K562 (cell line): Measurements from ENCODE around the gene LAMA5. TPM values are rescaled to one million over a fixed set of nuclear protein-coding genes. Genes with fewer than 3 reads are reported as not detected.
A peak's percentile ranks its signal among the peaks of the same experiment; 100 is the strongest.

ENCODE experiments used
- BACH1 ChIP-seq: fragments of 200-800 bp; sonication (Bioruptor generic); IDR thresholded peaks from 2 replicates; pipeline ENCODE4 v1.6.1; 2016; ENCODE audit warnings: missing genetic modification characterization, missing compliant biosample characterization
- COPS2 ChIP-seq: fragments of 450-650 bp; conservative IDR thresholded peaks from 2 replicates; pipeline ENCODE4 v1.6.1; 2016; ENCODE audit warnings: mild to moderate bottlenecking, moderate library complexity
- ESRRA ChIP-seq: fragments of 450-650 bp; IDR thresholded peaks from 2 replicates; pipeline ENCODE4 v1.6.1; 2014; ENCODE audit warnings: low read depth, mild to moderate bottlenecking, moderate library complexity, borderline replicate concordance
- HDAC1 ChIP-seq, 2 experiments: fragments of 450-650 bp; IDR thresholded peaks; 2 replicates each; pipeline ENCODE4 v1.6.1; 2016 to 2017; ENCODE audit warnings: inconsistent platforms in 1 of 2, mild to moderate bottlenecking in 1 of 2, moderate library complexity in 1 of 2
- NR3C1 ChIP-seq: sonication (generic); formaldehyde crosslinking; IDR thresholded peaks from 2 replicates; pipeline ENCODE4 v1.8.1; 2022; ENCODE audit warnings: missing genetic modification reagents
- PURB ChIP-seq: sonication (generic); formaldehyde crosslinking; IDR thresholded peaks from 2 replicates; pipeline ENCODE4 v1.9.0; 2021; ENCODE audit warnings: low read depth, mild to moderate bottlenecking, missing genetic modification reagents
- RBFOX2 ChIP-seq: fragments of 200-400 bp; formaldehyde crosslinking; IDR thresholded peaks from 2 replicates; pipeline ENCODE4 v1.6.1; 2017; ENCODE audit warnings: low read depth, mild to moderate bottlenecking, low read length, moderate library complexity
- RBM22 ChIP-seq: fragments of 200-400 bp; formaldehyde crosslinking; IDR thresholded peaks from 2 replicates; pipeline ENCODE4 v1.6.1; 2018; ENCODE audit warnings: low read length, low read depth; ENCODE audit not compliant: poor library complexity, severe bottlenecking
- SMAD2 ChIP-seq: fragments of 150-350 bp; IDR thresholded peaks from 2 replicates; pipeline ENCODE4 v1.6.1; 2014; ENCODE audit warnings: low read depth, mild to moderate bottlenecking, low read length
- polyA plus RNA-seq, 8 experiments: library from polyadenylated mRNA; depleted of rRNA in 4 of 8; stranded (reverse) in 5 of 8; unstranded in 3 of 8; fragments of >200 nt; fragmentation: Nextera tagmentation in 2 of 8; fragmentation: Illumina TruSeq in 1 of 8; extraction: Ambion mirVana in 2 of 8; extraction: Trizol in 1 of 8; gene quantifications; 2 replicates each; pipeline versions ENCODE4 v1.2.1 to v1.2.3, GENCODE V29; 2011 to 2014; ENCODE audit warnings: inconsistent platforms in 1 of 8, missing spikeins in 1 of 8
- total RNA-seq, 7 experiments: library from RNA; depleted of rRNA in 6 of 7; stranded (reverse); fragments of >200 nt in 6 of 7; fragmentation: Illumina TruSeq in 2 of 7; extraction: Trizol in 2 of 7; gene quantifications; 2 replicates each; pipeline versions ENCODE4 v1.2.1 to v1.2.3, GENCODE V29; 2011 to 2021; ENCODE audit warnings: low replicate concordance in 1 of 7
- TF ChIP-seq, protein P1 (sequence below): sonication (generic); formaldehyde crosslinking; IDR thresholded peaks from 2 replicates; pipeline ENCODE4 v1.8.0; 2023; ENCODE audit warnings: mild to moderate bottlenecking, missing genetic modification reagents
- TF ChIP-seq, protein P2 (sequence below): fragments of 450-650 bp; IDR thresholded peaks from 2 replicates; pipeline ENCODE4 v1.6.1; 2016; ENCODE audit warnings: low read depth
- TF ChIP-seq, protein P3 (sequence below): sonication (generic); formaldehyde crosslinking; IDR thresholded peaks from 2 replicates; pipeline ENCODE4 v1.8.0; 2022; ENCODE audit warnings: mild to moderate bottlenecking, missing genetic modification reagents
- TF ChIP-seq, protein P4 (sequence below): fragments of 450-650 bp; IDR thresholded peaks from 2 replicates; pipeline ENCODE4 v1.6.1; 2014; ENCODE audit warnings: low read depth, mild to moderate bottlenecking, moderate library complexity, borderline replicate concordance
- TF ChIP-seq, protein P5 (sequence below): sonication (generic); formaldehyde crosslinking; IDR thresholded peaks from 2 replicates; pipeline ENCODE4 v1.8.1; 2022; ENCODE audit warnings: missing genetic modification reagents

Gene LAMA5
- total and polyA plus RNA-seq, 9 of the 15 experiments (the other 6 are each of a cell fraction or from before 2014, with no cell fraction given), result 0.31 to 101 (median 7.8) TPM

DNA sequence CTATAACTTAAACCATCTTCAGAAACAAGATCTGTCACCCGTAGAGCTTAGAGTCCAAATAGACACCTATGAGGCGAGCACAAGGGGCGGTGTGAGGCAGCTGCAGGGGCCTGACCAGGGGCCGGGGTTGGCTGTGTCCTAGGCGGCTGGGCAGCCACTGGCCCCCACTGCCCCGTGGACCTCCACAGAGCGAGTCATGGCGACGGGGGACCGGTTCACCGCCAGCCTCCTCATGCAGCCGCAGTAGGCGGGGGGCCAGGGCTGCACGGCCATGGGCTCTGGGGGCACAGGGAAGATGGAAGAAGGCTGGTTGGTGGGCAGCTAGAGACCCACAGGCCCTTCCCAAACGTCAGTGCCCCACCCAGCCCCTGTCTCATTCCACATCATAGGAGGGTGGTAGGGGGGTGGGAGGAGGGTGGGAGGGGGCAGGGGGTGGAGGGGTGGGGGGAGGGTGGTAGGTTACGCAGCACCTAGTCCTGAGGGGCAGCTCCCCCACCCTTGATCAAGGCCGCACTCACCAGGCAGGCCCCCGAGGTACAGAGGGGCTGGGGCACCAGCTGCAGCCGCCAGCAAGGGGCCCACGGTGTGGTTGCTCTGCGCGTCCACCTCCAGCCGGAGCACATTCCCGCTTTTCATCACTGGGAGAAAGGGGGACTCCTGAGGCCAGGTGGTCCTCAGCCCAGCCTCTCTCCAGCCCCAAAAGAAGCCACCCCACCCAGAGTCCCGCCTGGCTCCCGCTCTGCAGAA, 57.7 kb downstream of the LAMA5 start (continued):
- TF ChIP-seq, protein P1, sequence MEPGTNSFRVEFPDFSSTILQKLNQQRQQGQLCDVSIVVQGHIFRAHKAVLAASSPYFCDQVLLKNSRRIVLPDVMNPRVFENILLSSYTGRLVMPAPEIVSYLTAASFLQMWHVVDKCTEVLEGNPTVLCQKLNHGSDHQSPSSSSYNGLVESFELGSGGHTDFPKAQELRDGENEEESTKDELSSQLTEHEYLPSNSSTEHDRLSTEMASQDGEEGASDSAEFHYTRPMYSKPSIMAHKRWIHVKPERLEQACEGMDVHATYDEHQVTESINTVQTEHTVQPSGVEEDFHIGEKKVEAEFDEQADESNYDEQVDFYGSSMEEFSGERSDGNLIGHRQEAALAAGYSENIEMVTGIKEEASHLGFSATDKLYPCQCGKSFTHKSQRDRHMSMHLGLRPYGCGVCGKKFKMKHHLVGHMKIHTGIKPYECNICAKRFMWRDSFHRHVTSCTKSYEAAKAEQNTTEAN (CRISPR knock-in tag), result no peak
- TF ChIP-seq, protein P2, sequence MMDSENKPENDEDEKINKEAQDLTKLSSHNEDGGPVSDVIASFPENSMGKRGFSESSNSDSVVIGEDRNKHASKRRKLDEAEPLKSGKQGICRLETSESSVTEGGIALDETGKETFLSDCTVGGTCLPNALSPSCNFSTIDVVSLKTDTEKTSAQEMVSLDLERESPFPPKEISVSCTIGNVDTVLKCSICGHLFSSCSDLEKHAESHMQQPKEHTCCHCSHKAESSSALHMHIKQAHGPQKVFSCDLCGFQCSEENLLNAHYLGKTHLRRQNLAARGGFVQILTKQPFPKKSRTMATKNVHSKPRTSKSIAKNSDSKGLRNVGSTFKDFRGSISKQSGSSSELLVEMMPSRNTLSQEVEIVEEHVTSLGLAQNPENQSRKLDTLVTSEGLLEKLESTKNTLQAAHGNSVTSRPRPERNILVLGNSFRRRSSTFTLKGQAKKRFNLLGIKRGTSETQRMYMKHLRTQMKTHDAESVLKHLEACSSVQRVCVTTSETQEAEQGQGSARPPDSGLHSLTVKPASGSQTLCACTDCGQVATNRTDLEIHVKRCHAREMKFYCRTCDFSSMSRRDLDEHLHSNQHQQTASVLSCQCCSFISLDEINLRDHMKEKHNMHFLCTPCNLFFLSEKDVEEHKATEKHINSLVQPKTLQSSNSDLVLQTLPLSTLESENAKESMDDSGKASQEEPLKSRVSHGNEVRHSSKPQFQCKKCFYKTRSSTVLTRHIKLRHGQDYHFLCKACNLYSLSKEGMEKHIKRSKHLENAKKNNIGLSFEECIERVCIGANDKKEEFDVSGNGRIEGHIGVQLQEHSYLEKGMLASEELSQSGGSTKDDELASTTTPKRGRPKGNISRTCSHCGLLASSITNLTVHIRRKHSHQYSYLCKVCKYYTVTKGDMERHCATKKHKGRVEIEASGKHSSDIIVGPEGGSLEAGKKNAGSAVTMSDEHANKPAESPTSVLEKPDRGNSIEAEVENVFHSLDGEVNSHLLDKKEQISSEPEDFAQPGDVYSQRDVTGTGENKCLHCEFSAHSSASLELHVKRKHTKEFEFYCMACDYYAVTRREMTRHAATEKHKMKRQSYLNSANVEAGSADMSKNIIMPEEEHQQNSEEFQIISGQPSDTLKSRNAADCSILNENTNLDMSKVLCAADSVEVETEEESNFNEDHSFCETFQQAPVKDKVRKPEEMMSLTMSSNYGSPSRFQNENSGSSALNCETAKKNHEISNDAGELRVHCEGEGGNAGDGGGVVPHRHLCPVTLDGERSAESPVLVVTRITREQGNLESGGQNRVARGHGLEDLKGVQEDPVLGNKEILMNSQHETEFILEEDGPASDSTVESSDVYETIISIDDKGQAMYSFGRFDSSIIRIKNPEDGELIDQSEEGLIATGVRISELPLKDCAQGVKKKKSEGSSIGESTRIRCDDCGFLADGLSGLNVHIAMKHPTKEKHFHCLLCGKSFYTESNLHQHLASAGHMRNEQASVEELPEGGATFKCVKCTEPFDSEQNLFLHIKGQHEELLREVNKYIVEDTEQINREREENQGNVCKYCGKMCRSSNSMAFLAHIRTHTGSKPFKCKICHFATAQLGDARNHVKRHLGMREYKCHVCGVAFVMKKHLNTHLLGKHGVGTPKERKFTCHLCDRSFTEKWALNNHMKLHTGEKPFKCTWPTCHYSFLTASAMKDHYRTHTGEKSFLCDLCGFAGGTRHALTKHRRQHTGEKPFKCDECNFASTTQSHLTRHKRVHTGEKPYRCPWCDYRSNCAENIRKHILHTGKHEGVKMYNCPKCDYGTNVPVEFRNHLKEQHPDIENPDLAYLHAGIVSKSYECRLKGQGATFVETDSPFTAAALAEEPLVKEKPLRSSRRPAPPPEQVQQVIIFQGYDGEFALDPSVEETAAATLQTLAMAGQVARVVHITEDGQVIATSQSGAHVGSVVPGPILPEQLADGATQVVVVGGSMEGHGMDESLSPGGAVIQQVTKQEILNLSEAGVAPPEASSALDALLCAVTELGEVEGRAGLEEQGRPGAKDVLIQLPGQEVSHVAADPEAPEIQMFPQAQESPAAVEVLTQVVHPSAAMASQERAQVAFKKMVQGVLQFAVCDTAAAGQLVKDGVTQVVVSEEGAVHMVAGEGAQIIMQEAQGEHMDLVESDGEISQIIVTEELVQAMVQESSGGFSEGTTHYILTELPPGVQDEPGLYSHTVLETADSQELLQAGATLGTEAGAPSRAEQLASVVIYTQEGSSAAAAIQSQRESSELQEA, result no peak
- TF ChIP-seq, protein P3, sequence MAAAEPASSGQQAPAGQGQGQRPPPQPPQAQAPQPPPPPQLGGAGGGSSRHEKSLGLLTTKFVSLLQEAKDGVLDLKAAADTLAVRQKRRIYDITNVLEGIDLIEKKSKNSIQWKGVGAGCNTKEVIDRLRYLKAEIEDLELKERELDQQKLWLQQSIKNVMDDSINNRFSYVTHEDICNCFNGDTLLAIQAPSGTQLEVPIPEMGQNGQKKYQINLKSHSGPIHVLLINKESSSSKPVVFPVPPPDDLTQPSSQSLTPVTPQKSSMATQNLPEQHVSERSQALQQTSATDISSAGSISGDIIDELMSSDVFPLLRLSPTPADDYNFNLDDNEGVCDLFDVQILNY (CRISPR knock-in tag), result no peak
- no peak for TF ChIP-seq NR3C1 (CRISPR knock-in tag)
- peak; percentile 3 for TF ChIP-seq RBM22
- TF ChIP-seq BACH1 (tag), result no peak
- TF ChIP-seq SMAD2, result no peak
- TF ChIP-seq, protein P4, sequence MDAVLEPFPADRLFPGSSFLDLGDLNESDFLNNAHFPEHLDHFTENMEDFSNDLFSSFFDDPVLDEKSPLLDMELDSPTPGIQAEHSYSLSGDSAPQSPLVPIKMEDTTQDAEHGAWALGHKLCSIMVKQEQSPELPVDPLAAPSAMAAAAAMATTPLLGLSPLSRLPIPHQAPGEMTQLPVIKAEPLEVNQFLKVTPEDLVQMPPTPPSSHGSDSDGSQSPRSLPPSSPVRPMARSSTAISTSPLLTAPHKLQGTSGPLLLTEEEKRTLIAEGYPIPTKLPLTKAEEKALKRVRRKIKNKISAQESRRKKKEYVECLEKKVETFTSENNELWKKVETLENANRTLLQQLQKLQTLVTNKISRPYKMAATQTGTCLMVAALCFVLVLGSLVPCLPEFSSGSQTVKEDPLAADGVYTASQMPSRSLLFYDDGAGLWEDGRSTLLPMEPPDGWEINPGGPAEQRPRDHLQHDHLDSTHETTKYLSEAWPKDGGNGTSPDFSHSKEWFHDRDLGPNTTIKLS, result no peak
- TF ChIP-seq, protein P5, sequence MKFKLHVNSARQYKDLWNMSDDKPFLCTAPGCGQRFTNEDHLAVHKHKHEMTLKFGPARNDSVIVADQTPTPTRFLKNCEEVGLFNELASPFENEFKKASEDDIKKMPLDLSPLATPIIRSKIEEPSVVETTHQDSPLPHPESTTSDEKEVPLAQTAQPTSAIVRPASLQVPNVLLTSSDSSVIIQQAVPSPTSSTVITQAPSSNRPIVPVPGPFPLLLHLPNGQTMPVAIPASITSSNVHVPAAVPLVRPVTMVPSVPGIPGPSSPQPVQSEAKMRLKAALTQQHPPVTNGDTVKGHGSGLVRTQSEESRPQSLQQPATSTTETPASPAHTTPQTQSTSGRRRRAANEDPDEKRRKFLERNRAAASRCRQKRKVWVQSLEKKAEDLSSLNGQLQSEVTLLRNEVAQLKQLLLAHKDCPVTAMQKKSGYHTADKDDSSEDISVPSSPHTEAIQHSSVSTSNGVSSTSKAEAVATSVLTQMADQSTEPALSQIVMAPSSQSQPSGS (CRISPR knock-in tag), result no peak
- no peak for TF ChIP-seq PURB (CRISPR knock-in tag)
- no peak for TF ChIP-seq COPS2
- no peak for TF ChIP-seq HDAC1 (IDR thresholded peaks at IDR 0.05)
- TF ChIP-seq RBFOX2, result peak; percentile 48
- no peak for TF ChIP-seq ESRRA
